ENCODE data around the gene POLD3.

The POLD3 gene

GRCh38 chr11:74670171-74670570, 77.8 kb downstream of the POLD3 start:
- in situ Hi-C loops (cut with HindIII; ENCODE audit: low sequenced_read_pairs) = no loop called here

GRCh38 chr11:74671520-74672196, 79.3 kb downstream of the POLD3 start:
- in situ Hi-C loops (cut with HindIII; ENCODE audit: low sequenced_read_pairs) = no loop called here

GRCh38 chr11:74672332-74672955, 80.1 kb downstream of the POLD3 start:
- in situ Hi-C loops (cut with HindIII; ENCODE audit: low sequenced_read_pairs) = no loop called here

DNA sequence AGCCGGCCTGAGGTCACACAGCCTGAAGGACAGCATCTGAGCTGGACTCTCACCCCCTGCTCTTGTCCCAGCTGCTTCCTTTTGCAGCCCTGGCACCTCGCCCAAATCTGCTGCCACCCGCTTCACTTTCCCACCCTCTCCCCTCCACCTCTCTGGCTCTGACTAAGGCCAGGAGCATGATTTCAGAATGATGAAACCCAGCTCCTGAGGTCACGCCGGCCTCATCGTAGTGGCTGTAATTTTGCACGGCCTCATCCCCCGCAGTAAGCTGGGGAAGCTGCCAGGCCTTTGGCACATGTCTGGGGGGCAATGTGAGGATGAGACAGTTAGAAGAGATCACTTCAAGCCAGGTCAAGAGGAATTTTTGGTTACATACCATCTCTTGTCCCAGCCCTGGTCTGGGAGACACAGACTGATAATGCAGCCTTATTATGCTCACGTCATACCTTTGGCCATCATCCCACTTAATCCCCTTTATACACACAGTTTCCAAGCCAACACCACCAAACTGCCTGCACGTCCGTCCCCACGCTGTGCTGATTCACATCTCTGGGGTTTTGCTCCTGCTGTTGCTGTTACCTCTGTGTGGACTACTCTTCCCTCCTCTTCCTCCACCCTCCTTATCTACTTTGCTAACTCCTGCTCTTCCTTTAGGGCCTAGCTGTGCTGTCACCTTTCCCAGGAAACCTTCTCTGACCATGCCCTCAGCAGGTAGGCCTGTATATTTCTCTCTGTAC, 80.7 kb downstream of the POLD3 start:
- in situ Hi-C loops (cut with HindIII; ENCODE audit: low sequenced_read_pairs) = no loop called here

DNA sequence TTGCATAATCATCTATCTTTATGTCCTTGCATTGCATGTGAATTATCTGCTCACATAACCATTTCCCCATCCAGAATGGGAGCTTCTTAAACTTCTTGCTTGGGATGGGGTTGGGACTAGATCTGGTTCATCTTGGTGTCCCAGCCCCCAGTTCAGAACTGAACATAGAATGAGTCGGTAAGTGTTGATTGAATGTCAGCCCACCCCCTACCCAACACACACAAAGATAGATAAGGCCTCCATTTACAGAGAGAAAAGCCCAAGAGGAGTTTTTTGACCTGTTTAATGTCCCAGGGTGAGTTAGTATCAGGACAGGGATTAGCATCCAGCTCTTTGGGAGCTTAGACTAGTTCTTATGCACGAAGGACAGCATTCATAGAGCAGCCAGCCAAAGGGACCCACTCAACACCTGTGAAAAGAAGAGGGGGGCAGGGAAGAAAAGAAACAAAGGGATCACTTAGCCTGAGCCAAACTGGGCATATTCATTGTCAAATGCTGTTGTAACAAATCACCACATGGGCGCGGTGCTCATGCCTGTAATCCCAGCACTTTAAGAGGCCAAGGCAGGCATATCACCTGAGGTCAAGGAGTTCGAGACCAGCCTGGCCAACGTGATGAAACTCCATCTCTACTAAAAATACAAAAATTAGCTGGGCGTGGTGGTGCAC, 81.4 kb downstream of the POLD3 start:
- in situ Hi-C loops (cut with HindIII; ENCODE audit: low sequenced_read_pairs) = no loop called here

GRCh38 chr11:74675761-74676160, 83.4 kb downstream of the POLD3 start:
- in situ Hi-C loops (cut with HindIII; ENCODE audit: low sequenced_read_pairs) = no loop called here

- in situ Hi-C loops (cut with HindIII; ENCODE audit: low sequenced_read_pairs) = no loop called here
Measured at GRCh38 chr11:74676596-74676995, 84.2 kb downstream of the POLD3 start.

- in situ Hi-C loops (cut with HindIII; ENCODE audit: low sequenced_read_pairs) = no loop called here
Measured at GRCh38 chr11:74677131-74677530, 84.7 kb downstream of the POLD3 start.

- in situ Hi-C loops (cut with HindIII; ENCODE audit: low sequenced_read_pairs) = no loop called here
Measured at GRCh38 chr11:74678041-74678440, 85.7 kb downstream of the POLD3 start.

GRCh38 chr11:74678591-74679512, 86.5 kb downstream of the POLD3 start:
- in situ Hi-C loops (cut with HindIII; ENCODE audit: low sequenced_read_pairs) = no loop called here

- in situ Hi-C loops (cut with HindIII; ENCODE audit: low sequenced_read_pairs) = no loop called here
Measured at GRCh38 chr11:74679513-74679865, 87.1 kb downstream of the POLD3 start.

- in situ Hi-C loops (cut with HindIII; ENCODE audit: low sequenced_read_pairs) = no loop called here
Measured at GRCh38 chr11:74680035-74680671, 87.8 kb downstream of the POLD3 start.

DNA sequence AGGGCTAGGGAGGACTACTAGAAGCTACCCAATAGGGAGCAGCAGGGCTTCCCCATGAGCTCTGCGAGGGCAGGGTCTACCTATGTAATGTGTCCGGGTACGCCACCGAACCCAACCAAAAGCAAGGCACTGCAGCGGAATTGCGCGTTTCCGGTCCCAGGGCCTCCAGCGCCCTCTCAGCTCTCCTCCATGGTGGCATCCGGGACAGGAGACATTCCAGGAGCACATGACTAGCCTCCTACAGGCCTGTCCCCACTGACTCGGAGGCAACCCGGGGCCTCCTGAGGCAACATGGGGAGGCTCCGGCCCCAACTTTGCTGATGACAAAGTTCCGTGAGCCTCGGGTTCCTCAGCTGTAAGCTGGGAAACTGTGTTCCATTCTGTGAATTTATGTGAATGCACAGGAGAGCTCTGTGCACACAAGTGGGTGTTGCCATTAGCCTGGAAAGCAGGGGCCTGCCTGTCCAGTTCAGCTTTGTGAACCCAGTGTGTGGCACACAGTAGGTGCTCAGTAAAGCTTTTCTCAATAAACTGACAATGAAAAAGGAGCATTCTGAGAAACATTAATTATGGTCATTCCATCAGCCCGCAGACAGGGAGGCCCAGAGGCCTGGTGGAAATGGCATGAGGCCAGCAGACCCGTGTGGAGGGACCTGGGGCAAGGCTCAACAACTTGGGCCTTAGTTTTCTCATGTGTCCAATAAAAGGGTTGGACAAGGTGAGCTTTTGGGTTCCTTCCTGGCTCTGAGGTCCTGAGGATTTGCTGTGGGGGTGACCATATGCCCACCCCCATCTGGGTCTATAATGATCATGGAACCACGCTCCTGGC, 88.5 kb downstream of the POLD3 start:
- in situ Hi-C loops (cut with HindIII; ENCODE audit: low sequenced_read_pairs) = no loop called here

DNA sequence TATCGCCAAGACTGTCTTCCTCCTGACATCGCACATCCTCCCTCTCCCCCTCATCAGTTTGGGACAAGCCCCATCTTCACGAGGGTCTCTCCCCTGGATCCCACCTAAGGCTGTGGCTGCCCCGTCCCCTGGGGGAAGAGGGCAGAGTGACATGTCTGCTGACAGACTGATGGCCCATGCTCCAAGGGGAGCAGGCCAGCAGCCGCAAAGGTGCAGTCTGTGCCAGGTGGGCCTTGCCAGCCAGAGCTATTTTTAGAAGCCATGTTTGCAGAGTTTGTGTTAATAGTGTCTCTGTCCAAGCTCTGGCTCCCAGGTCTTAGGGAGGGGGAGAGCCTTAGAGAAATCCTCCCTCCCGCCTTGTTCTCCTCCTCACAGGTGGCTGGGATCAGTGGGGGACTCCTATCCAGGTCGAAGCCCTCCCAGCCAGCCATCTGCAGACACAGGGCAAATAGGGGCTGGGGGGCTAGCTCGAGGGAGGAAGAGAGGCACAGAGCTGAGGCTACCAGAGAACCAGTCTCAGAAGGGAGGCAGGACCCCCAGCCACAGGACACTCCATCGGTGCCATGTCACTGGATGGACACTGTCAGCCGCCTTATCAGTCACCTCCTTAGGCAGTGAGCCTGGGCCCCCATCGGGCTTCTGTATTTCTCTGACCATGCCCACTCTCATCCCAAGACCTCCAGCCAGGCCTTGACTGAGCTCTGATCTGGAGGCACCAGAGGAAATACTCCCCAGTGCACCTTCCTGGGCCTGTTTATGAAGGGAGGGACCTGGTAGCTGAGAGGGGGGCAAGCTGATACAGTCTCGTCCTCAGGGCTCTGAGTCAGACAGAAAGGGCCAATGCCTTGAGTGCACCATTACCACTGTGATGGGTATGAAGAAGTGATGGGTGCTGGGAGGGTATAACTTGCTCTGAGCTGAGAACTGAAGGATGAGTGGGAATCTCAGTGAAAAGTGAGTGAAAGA, 89.6 kb downstream of the POLD3 start:
- in situ Hi-C loops (cut with HindIII; ENCODE audit: low sequenced_read_pairs) = no loop called here

GRCh38 chr11:74682731-74683278, 90.4 kb downstream of the POLD3 start:
- in situ Hi-C loops (cut with HindIII; ENCODE audit: low sequenced_read_pairs) = no loop called here

- in situ Hi-C loops (cut with HindIII; ENCODE audit: low sequenced_read_pairs) = no loop called here
Measured at GRCh38 chr11:74683279-74683871, 91.0 kb downstream of the POLD3 start.

GRCh38 chr11:74683941-74684481, 91.6 kb downstream of the POLD3 start:
- in situ Hi-C loops (cut with HindIII; ENCODE audit: low sequenced_read_pairs) = no loop called here
